Lower leg skin (tissue), 3 donors: ENCODE data around the gene FBLN1.

Experiments
- POLR2A ChIP-seq, 2 donors: fragments of 450-650 bp; IDR thresholded peaks; one replicate each; pipeline ENCODE4 v1.6.1; 2016 to 2017; ENCODE audit warnings: antibody characterized with exemption in 2 of 2, mild to moderate bottlenecking in 1 of 2, moderate library complexity in 1 of 2
- TF ChIP-seq, protein P1 (sequence below), 3 donors: fragments of 450-650 bp; IDR thresholded peaks; one replicate each; pipeline ENCODE4 v1.5.1; 2016; ENCODE audit warnings: antibody characterized with exemption in 3 of 3, mild to moderate bottlenecking in 3 of 3, moderate library complexity in 2 of 3

DNA sequence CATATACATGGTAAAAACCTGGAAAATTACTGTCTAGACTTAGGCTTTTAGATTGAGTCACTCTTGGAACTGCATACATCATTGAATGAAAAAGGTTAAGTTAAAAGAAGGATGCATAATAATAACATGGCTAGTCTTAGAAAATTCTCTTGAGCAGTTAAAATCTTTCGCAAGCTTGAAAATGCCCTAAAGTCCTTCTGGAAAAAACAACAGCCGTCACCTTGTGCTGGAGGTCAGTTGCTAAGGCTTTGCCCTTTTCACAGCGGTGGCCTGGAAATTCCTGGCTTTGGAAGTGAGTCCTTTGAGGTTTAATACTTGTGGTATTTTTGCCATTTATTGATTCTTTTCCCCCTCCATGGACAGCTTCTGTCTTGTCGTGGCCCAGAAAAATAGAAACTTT is 17.4 kb upstream of the FBLN1 start:
- TF ChIP-seq POLR2A (IDR thresholded peaks at IDR 0.05): no peak
- TF ChIP-seq, protein P1, sequence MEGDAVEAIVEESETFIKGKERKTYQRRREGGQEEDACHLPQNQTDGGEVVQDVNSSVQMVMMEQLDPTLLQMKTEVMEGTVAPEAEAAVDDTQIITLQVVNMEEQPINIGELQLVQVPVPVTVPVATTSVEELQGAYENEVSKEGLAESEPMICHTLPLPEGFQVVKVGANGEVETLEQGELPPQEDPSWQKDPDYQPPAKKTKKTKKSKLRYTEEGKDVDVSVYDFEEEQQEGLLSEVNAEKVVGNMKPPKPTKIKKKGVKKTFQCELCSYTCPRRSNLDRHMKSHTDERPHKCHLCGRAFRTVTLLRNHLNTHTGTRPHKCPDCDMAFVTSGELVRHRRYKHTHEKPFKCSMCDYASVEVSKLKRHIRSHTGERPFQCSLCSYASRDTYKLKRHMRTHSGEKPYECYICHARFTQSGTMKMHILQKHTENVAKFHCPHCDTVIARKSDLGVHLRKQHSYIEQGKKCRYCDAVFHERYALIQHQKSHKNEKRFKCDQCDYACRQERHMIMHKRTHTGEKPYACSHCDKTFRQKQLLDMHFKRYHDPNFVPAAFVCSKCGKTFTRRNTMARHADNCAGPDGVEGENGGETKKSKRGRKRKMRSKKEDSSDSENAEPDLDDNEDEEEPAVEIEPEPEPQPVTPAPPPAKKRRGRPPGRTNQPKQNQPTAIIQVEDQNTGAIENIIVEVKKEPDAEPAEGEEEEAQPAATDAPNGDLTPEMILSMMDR (IDR thresholded peaks at IDR 0.05): no peak
